ENCODE data around the gene SIN3A. TPM values are rescaled to one million over a fixed set of nuclear protein-coding genes. Genes with fewer than 3 reads are reported as not detected.

The SIN3A gene
- total and polyA plus RNA-seq, 9 of the 15 experiments (the other 6 are each of a cell fraction or from before 2014, with no cell fraction given): 11.1 to 70.3 (median 25.3) TPM

DNA sequence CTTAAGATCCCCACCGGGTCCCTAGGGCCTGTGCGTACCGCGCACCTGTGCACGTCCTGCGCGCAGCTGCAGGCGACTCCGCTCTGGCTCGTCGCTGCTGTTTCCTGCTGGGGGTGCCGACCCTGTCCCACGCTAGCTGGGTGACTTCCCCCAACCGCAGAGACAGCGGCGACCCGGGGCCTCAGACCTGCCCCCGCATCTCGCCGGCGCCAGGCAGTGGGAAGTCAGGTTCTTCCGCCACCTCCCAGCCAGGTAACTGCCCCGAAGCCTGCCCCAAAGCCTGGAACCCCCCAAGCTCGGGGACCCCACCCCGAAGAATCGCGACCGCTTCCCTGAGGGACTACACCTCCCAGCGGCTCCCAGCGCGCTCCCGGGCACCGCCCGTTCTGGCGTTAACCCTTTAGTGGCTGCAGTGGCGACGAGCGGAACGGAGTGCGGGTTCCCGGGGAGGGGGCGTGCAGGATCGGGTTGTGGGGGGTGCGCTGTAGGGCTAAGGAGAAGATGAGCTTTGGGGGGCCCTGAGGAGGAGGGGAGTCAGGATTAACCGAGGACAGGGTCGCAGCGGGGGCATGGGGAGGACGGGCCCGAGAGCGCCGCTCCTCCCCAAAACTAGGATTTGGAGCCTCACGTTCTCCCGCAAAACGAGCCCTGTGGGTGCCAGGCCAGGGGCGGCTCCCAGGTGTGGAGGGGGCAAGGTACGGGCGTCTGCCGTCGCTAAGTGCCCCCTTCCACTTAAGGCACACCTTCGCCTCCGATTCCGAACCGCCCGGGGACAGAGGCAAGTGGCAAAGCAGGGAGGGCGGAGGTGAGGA is 104.1 kb downstream of the SIN3A start (continued):
- TF ChIP-seq ZNF263 (CRISPR knock-in tag; IDR thresholded peaks at IDR 0.05; ENCODE audit: borderline replicate concordance) (peak; percentile 95), CBX1 (IDR thresholded peaks at IDR 0.05; ENCODE audit: low read depth) (no peak), HNRNPLL (IDR thresholded peaks at IDR 0.05; ENCODE audit: low read depth, low read length, poor library complexity, severe bottlenecking) (no peak), SMC3 (conservative IDR thresholded peaks at IDR 0.05; ENCODE audit: insufficient read depth, low read depth, low read length) (no peak), JUNB (CRISPR knock-in tag; conservative IDR thresholded peaks at IDR 0.05) (no peak), NFE2L1 (tag; IDR thresholded peaks at IDR 0.05; ENCODE audit: borderline replicate concordance, low read depth) (no peak), EGR1 (conservative IDR thresholded peaks at IDR 0.05) (peak; percentile 61), NCOA6 (IDR thresholded peaks at IDR 0.05) (peak; percentile 45; the same call in 1 of the 2 replicates), ZBED1 (IDR thresholded peaks at IDR 0.05) (no peak), ZNF384 (IDR thresholded peaks at IDR 0.05; ENCODE audit: low read depth, low read length) (no peak), SIX5 (IDR thresholded peaks at IDR 0.05; ENCODE audit: borderline replicate concordance in 1 of 2, insufficient read depth in 1 of 2, low read depth in 1 of 2, low read length in 2 of 2) (peak; percentile 32 to 34; a peak in 2 of 4 replicates), ZNF586 (CRISPR knock-in tag; conservative IDR thresholded peaks at IDR 0.05) (no peak), MEIS2 (IDR thresholded peaks at IDR 0.05; ENCODE audit: partially characterized antibody) (no peak), SMAD4 (CRISPR knock-in tag; conservative IDR thresholded peaks at IDR 0.05) (no peak), ARID1B (IDR thresholded peaks at IDR 0.05) (0 out of 2 replicates have a peak, but pooled peaks have one; percentile 29), CREB1 (IDR thresholded peaks at IDR 0.05) (no peak), CREB1 (CRISPR knock-in tag; IDR thresholded peaks at IDR 0.05) (peak; percentile 54; the same call in 1 of the 2 replicates), HLTF (IDR thresholded peaks at IDR 0.05) (no peak), EHMT2 (IDR thresholded peaks at IDR 0.05) (no peak)
- TF ChIP-seq, protein P1, sequence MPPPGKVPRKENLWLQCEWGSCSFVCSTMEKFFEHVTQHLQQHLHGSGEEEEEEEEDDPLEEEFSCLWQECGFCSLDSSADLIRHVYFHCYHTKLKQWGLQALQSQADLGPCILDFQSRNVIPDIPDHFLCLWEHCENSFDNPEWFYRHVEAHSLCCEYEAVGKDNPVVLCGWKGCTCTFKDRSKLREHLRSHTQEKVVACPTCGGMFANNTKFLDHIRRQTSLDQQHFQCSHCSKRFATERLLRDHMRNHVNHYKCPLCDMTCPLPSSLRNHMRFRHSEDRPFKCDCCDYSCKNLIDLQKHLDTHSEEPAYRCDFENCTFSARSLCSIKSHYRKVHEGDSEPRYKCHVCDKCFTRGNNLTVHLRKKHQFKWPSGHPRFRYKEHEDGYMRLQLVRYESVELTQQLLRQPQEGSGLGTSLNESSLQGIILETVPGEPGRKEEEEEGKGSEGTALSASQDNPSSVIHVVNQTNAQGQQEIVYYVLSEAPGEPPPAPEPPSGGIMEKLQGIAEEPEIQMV (tag; conservative IDR thresholded peaks at IDR 0.05; ENCODE audit: low read depth): 0 out of 2 replicates have a peak, but pooled peaks have one; percentile 24
- TF ChIP-seq, protein P2, sequence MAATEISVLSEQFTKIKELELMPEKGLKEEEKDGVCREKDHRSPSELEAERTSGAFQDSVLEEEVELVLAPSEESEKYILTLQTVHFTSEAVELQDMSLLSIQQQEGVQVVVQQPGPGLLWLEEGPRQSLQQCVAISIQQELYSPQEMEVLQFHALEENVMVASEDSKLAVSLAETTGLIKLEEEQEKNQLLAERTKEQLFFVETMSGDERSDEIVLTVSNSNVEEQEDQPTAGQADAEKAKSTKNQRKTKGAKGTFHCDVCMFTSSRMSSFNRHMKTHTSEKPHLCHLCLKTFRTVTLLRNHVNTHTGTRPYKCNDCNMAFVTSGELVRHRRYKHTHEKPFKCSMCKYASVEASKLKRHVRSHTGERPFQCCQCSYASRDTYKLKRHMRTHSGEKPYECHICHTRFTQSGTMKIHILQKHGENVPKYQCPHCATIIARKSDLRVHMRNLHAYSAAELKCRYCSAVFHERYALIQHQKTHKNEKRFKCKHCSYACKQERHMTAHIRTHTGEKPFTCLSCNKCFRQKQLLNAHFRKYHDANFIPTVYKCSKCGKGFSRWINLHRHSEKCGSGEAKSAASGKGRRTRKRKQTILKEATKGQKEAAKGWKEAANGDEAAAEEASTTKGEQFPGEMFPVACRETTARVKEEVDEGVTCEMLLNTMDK (IDR thresholded peaks at IDR 0.05; ENCODE audit: borderline replicate concordance, insufficient read depth, low read depth, low read length, poor library complexity, severe bottlenecking): no peak
- TF ChIP-seq, protein P3, sequence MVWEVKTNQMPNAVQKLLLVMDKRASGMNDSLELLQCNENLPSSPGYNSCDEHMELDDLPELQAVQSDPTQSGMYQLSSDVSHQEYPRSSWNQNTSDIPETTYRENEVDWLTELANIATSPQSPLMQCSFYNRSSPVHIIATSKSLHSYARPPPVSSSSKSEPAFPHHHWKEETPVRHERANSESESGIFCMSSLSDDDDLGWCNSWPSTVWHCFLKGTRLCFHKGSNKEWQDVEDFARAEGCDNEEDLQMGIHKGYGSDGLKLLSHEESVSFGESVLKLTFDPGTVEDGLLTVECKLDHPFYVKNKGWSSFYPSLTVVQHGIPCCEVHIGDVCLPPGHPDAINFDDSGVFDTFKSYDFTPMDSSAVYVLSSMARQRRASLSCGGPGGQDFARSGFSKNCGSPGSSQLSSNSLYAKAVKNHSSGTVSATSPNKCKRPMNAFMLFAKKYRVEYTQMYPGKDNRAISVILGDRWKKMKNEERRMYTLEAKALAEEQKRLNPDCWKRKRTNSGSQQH (CRISPR knock-in tag; IDR thresholded peaks at IDR 0.05): 0 out of 2 replicates have a peak, but pooled peaks have one; percentile 26
- TF ChIP-seq, protein P4, sequence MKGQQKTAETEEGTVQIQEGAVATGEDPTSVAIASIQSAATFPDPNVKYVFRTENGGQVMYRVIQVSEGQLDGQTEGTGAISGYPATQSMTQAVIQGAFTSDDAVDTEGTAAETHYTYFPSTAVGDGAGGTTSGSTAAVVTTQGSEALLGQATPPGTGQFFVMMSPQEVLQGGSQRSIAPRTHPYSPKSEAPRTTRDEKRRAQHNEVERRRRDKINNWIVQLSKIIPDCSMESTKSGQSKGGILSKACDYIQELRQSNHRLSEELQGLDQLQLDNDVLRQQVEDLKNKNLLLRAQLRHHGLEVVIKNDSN (CRISPR knock-in tag; IDR thresholded peaks at IDR 0.05): no peak

Data from K562 (cell line).